Aorta (tissue), 5 donors: Measurements from ENCODE around the gene SCN1B. TPM values are rescaled to one million over a fixed set of nuclear protein-coding genes. Genes with fewer than 3 reads are reported as not detected.
"Not testable (repeated sequence)": the region's sequence is repeated elsewhere in the genome, so short reads cannot be mapped to it uniquely, and the experiment has no call there.

Experiments
- ATAC-seq: fragments of 200-7000 bp; cut with Tn5 transposase; one replicate; pipeline ENCODE4 v1.9.1; 2022; ENCODE audit warnings: moderate library complexity; ENCODE audit not compliant: low FRiP score
- DNase-seq, 2 donors: peaks; one replicate each; pipeline ENCODE4 v3.0.0-alpha.2; 2020
- H3K27ac ChIP-seq, 2 donors: one replicate each; pipeline ENCODE4 v1.5.1; 2013; ENCODE audit warnings: low read length in 2 of 2, mild to moderate bottlenecking in 2 of 2, moderate library complexity in 2 of 2, control low read depth in 1 of 2, inconsistent platforms in 1 of 2, low read depth in 1 of 2
- H3K27me3 ChIP-seq, 2 donors: one replicate each; pipeline ENCODE4 v1.6.1; 2013; ENCODE audit warnings: control low read depth in 1 of 2, low read length in 1 of 2, mild to moderate bottlenecking in 1 of 2, moderate library complexity in 1 of 2; ENCODE audit not compliant: insufficient read depth in 2 of 2, control insufficient read depth in 1 of 2
- H3K36me3 ChIP-seq, 2 donors: one replicate each; pipeline ENCODE4 v1.6.1; 2013; ENCODE audit warnings: control low read depth in 1 of 2, low read length in 1 of 2, mild to moderate bottlenecking in 1 of 2; ENCODE audit not compliant: insufficient read depth in 2 of 2, control insufficient read depth in 1 of 2
- H3K4me1 ChIP-seq, 2 donors: one replicate each; pipeline ENCODE4 v1.6.1; 2013; ENCODE audit warnings: low read length in 2 of 2, control low read depth in 1 of 2, mild to moderate bottlenecking in 1 of 2, moderate library complexity in 1 of 2; ENCODE audit not compliant: insufficient read depth in 2 of 2, control insufficient read depth in 1 of 2
- H3K4me3 ChIP-seq, 2 donors: one replicate each; pipeline ENCODE4 v1.5.1; 2013; ENCODE audit warnings: low read length in 2 of 2, control low read depth in 1 of 2, mild to moderate bottlenecking in 1 of 2
- H3K9me3 ChIP-seq: one replicate; pipeline ENCODE4 v1.6.1; 2013; ENCODE audit warnings: mild to moderate bottlenecking, low read length; ENCODE audit not compliant: control insufficient read depth
- WGBS, 2 donors: extraction: QIAGEN DNeasy Blood & Tissue Kit; methylation state at CpG; one replicate each; pipeline ENCODE4 v1.1.7; 2013; 5-methylcytosine and 5-hydroxymethylcytosine counted together
- intact Hi-C, 2 donors: fragments of 100-400 bp; cut with DNase I; formaldehyde crosslinking; loops; one replicate each; pipeline versions ENCODE4 v1.14.2 to v1.15.0; 2022
- polyA plus RNA-seq, 2 donors: library from polyadenylated mRNA; stranded (reverse); fragments of 200-250 nt; gene quantifications; one replicate each; pipeline ENCODE4 v1.2.3, GENCODE V29; 2013
- total RNA-seq, 2 donors: library from RNA; stranded (reverse); fragmentation: NEBNext Ultra II Directional; extraction: Animal tissue kit (Norgen Biotek cat#: 25700); gene quantifications; one replicate each; pipeline ENCODE4 v1.2.1, GENCODE V29; 2021
- donor health status: healthy with polysubstance abuse.
- donor health status: Bipolar disorder and iron deficiency.
- donor health status: DM: no; HTN: no; CAD: no.
- donor health status: DM: no; HTN: no; CAD: no.
- donor health status: DM: yes; HTN: yes; CAD: no.

The SCN1B gene
- total and polyA plus RNA-seq, 4 donors = 9.9 to 21.4 (median 13.6) TPM

GRCh38 chr19:35043906-35044305, 13.6 kb downstream of the SCN1B start:
- intact Hi-C loops = no loop called here
- Histone ChIP-seq H3K36me3 (no peaks in the 10 kb centered on the region), H3K4me1 (no peaks in the 10 kb centered on the region), H3K9me3 (no peaks in the 10 kb centered on the region), H3K27me3 (no peaks in the 10 kb centered on the region), H3K27ac (no peak overlapping the region), H3K4me3 (no peak overlapping the region)
- WGBS, 2 donors = 79 to 82% methylated on average over 14 of the region's 14 CpGs
- ATAC-seq (no peak), DNase-seq (no peak)

DNA sequence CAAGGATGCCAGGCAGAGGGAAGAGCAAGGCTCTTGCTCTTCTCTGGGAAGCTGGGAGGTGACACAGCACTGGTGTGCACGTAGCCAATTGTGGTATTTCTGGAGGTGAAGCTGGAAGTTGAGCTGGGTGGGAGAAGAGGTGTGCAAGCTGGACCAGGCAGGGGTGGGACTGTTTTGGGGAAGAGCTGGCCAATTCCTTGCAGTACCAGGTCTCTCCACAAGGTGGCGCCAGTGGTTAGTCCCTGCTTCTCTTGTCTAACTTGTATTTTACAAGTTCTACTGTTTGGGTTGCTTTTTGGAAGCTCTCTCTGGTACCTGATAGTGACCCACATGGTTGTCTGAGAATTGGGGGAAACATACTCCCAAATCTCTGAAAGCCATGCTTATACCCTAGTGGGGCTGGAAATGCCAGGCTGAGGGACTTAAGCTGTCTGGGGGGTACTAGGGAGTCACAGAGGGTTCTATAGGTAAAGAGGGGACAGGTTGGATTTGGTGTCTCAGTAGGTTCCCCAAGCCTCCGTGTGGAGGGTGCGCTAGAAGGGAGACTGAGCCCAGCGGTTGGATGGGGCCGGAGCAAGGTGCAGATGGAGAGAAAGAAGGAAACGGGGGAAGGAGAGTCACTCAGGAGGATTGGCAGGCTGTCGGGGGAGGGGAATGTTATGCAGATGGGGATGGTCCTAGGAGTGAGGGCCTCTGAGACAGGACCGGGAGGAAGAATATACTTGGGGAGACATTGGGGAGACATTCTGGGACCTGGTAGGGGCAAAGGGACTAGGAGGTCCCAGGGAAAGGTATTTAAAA, 14.2 kb downstream of the SCN1B start:
- no peak overlapping the region for H3K27ac ChIP-seq
- intact Hi-C loops = no loop called here
- no peak for ATAC-seq
- H3K4me1 ChIP-seq = no peaks in the 10 kb centered on the region
- H3K27me3 ChIP-seq = no peaks in the 10 kb centered on the region
- DNase-seq = peak; percentile 65 to 89
- H3K9me3 ChIP-seq = no peaks in the 10 kb centered on the region
- H3K4me3 ChIP-seq = no peak overlapping the region
- H3K36me3 ChIP-seq = no peaks in the 10 kb centered on the region
- 58 to 60% methylated on average over 9 of the region's 9 CpGs for WGBS, 2 donors

DNA sequence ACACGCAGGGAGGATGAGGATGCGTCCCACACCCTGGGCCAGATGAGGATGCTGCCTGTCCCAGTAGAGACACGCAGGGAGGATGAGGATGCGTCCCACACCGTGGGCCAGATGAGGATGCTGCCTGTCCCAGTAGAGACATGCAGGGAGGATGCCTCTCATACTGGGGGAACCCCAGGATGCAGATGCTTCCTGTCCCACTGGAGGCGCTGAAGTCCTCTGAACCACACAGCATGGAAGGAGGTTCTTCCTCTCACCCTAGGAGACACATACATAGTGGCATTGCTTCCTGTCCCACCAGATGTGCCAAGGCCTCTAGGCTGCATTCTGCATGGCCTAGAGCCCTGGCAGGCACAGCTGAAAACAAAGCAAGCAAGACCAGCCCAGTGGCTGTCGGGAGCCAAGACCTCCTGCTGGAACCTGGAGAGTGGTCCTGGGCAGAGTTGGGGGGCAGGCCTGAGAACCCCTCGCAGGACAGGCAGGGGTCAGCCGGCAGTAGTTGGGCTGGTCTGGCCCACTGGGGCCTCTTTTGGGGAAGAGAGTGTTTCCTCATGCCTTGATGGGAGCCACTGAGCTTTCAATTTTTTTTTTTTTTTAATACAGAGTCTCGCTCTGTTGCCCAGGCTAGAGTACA, 15.5 kb downstream of the SCN1B start:
- intact Hi-C loops = no loop called here
- H3K9me3 ChIP-seq = no peaks in the 10 kb centered on the region
- ATAC-seq = no peak
- peak in 1 of 2 donors; percentile 68 for DNase-seq
- no peaks in the 10 kb centered on the region for H3K36me3 ChIP-seq
- no peak overlapping the region for H3K27ac ChIP-seq
- H3K4me3 ChIP-seq = no peak overlapping the region
- H3K4me1 ChIP-seq = no peaks in the 10 kb centered on the region
- 69 to 71% methylated on average over 10 of the region's 10 CpGs for WGBS, 2 donors
- H3K27me3 ChIP-seq = no peaks in the 10 kb centered on the region

GRCh38 chr19:35046461-35046860, 16.2 kb downstream of the SCN1B start:
- WGBS, 2 donors = 93 to 99% methylated on average over 5 of the region's 5 CpGs
- Histone ChIP-seq H3K27me3 (no peaks in the 10 kb centered on the region), H3K4me3 (no peak overlapping the region), H3K27ac (no peak overlapping the region), H3K9me3 (no peaks in the 10 kb centered on the region), H3K4me1 (no peaks in the 10 kb centered on the region), H3K36me3 (no peaks in the 10 kb centered on the region)
- ATAC-seq (no peak), DNase-seq (no peak)
- intact Hi-C loops = no loop called here

DNA sequence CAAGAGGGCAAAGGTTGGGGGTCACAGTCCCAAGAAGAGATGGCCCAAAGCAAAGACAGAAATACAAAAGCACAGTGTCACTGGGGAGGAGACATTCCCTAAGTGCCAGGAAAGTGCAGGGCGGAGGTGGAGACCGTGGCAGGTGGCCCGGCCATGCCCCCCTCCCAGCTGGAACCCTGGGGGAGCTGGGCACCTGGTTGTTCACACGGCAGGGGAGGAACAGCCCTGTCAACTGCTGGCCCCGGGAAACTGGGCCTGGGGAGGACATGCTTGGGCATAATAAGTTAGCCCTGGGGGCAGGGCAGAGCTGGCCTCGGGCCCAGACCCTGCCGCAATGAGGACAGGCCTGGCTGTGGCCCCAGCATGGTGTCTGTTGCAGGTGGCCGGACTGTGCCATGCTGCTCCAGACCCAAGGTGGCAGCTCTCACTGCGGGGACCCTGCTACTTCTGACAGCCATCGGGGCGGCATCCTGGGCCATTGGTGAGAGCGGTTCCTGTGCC, 18.7 kb downstream of the SCN1B start:
- Histone ChIP-seq H3K36me3 (no peaks in the 10 kb centered on the region), H3K27ac (no peak overlapping the region), H3K9me3 (no peaks in the 10 kb centered on the region), H3K4me1 (no peaks in the 10 kb centered on the region), H3K27me3 (no peaks in the 10 kb centered on the region), H3K4me3 (no peak overlapping the region)
- 43 to 46% methylated on average over 12 of the region's 12 CpGs for WGBS, 2 donors
- no peak for ATAC-seq
- intact Hi-C loops = no loop called here
- DNase-seq = no peak

DNA sequence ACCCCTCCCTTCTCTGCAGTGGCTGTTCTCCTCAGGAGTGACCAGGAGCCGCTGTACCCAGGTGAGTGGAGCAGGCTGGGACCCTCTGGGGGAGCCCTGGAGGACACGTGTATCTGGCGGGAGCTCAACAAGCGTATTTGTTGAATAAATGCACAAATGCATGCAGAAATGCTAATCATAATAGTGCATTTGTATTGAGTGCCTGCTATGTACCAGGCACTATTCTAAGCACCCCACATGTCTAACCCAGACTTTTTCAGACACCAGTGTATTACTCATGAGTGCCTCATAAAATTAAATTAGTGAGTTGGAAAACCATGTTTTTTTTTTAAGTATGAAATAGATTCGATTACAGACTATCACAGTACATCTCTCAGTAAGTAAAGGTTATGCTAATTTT, 19.2 kb downstream of the SCN1B start:
- ATAC-seq (no peak), DNase-seq (no peak)
- no peak overlapping the region for H3K27ac ChIP-seq
- intact Hi-C loops = no loop called here
- 70 to 73% methylated on average over 5 of the region's 5 CpGs for WGBS, 2 donors
- H3K36me3 ChIP-seq = no peaks in the 10 kb centered on the region
- no peaks in the 10 kb centered on the region for H3K4me1 ChIP-seq
- H3K9me3 ChIP-seq = no peaks in the 10 kb centered on the region
- H3K4me3 ChIP-seq = no peak overlapping the region
- H3K27me3 ChIP-seq = no peaks in the 10 kb centered on the region

- intact Hi-C loops = not testable (repeated sequence)
- 91 to 94% methylated on average over 2 of the region's 2 CpGs for WGBS, 2 donors
Observed at GRCh38 chr19:35050662-35051061, 20.4 kb downstream of the SCN1B start.

DNA sequence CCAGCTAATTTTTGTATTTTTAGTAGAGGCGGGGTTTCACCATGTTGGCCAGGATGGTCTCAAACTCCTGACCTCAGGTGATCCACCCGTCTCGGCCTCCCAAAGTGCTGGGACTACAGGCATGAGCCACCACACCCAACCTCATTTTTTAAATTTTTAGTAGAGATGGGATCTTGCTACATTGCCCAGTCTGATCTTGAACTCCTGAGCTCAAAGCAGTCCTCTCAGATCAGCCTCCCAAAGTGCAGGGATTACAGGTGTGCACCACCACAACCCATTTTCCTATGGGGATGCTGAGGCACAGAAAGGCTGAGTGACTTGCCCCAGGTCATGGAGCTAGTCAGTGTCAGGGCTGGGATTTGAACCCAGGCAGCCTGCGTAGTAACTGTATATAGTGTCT, 21.0 kb downstream of the SCN1B start:
- 94 to 98% methylated on average over 3 to 4 of the region's 4 CpGs for WGBS, 2 donors
- H3K4me3 ChIP-seq, H3K27me3 ChIP-seq, intact Hi-C loops, H3K36me3 ChIP-seq, H3K4me1 ChIP-seq, DNase-seq, H3K27ac ChIP-seq, ATAC-seq, H3K9me3 ChIP-seq: not testable (repeated sequence)

More at GRCh38 chr19:35050662-35051061, 20.4 kb downstream of the SCN1B start:
- DNase-seq, H3K27ac ChIP-seq, H3K4me1 ChIP-seq, H3K36me3 ChIP-seq, ATAC-seq, H3K4me3 ChIP-seq, H3K27me3 ChIP-seq, H3K9me3 ChIP-seq: not testable (repeated sequence)

GRCh38 chr19:35051796-35052195, 21.5 kb downstream of the SCN1B start:
- no peak for ATAC-seq
- 89 to 90% methylated on average over 5 of the region's 5 CpGs for WGBS, 2 donors
- intact Hi-C loops = no loop called here
- no peak for DNase-seq
- Histone ChIP-seq H3K4me3 (no peak overlapping the region), H3K9me3 (no peaks in the 10 kb centered on the region), H3K27me3 (no peaks in the 10 kb centered on the region), H3K4me1 (no peaks in the 10 kb centered on the region), H3K27ac (no peak overlapping the region), H3K36me3 (no peaks in the 10 kb centered on the region)
